HG03175 (cell line): ENCODE data around the gene STT3B.

Experiments
- ATAC-seq: cut with Tn5 transposase; IDR thresholded peaks from one replicate; pipeline ENCODE4 v1.9.1; 2021; ENCODE audit warnings: mild to moderate bottlenecking, moderate library complexity; ENCODE audit not compliant: unreplicated experiment

Gene STT3B

GRCh38 chr3:31636694-31637442, 104.1 kb downstream of the STT3B start:
- ATAC-seq = no peak

GRCh38 chr3:31639828-31640227, 107.1 kb downstream of the STT3B start:
- ATAC-seq = no peak

- no peak for ATAC-seq
Measured at GRCh38 chr3:31645256-31645655, 112.5 kb downstream of the STT3B start.

GRCh38 chr3:31648286-31648968, 115.7 kb downstream of the STT3B start:
- ATAC-seq = no peak

GRCh38 chr3:31652296-31652695, 119.6 kb downstream of the STT3B start:
- ATAC-seq = no peak

- no peak for ATAC-seq
Measured at GRCh38 chr3:31653464-31653863, 120.7 kb downstream of the STT3B start.

GRCh38 chr3:31654998-31655397, 122.3 kb downstream of the STT3B start:
- no peak for ATAC-seq

- no peak for ATAC-seq
Measured at GRCh38 chr3:31659246-31659645, 126.5 kb downstream of the STT3B start.

- no peak for ATAC-seq
Measured at GRCh38 chr3:31661286-31661685, 128.6 kb downstream of the STT3B start.

GRCh38 chr3:31661993-31662670, 129.4 kb downstream of the STT3B start:
- no peak for ATAC-seq

GRCh38 chr3:31664031-31664430, 131.3 kb downstream of the STT3B start:
- ATAC-seq = no peak

- no peak for ATAC-seq
Measured at GRCh38 chr3:31667582-31667981, 134.9 kb downstream of the STT3B start.

- no peak for ATAC-seq
Measured at GRCh38 chr3:31668242-31668641, 135.5 kb downstream of the STT3B start.

- no peak for ATAC-seq
Measured at GRCh38 chr3:31670136-31670535, 137.4 kb downstream of the STT3B start.

- ATAC-seq = no peak
Measured at GRCh38 chr3:31670722-31671121, 138.0 kb downstream of the STT3B start.

- ATAC-seq = no peak
Measured at GRCh38 chr3:31671451-31671850, 138.7 kb downstream of the STT3B start.

- ATAC-seq = no peak
Measured at GRCh38 chr3:31671976-31672375, 139.3 kb downstream of the STT3B start.

- ATAC-seq = no peak
Measured at GRCh38 chr3:31673950-31674349, 141.2 kb downstream of the STT3B start.

GRCh38 chr3:31676556-31676955, 143.8 kb downstream of the STT3B start:
- ATAC-seq = no peak

GRCh38 chr3:31680072-31680870, 147.5 kb downstream of the STT3B start:
- no peak for ATAC-seq
